Stimulated activated CD8-positive, alpha-beta memory T cell treated with anti-CD3 and anti-CD28 coated beads, Interleukin-4, amount 100 ng/mL, for 24 hours (primary cell): Measurements from ENCODE around the gene SNCB.

ENCODE experiments used
- DNase-seq: peaks from one replicate; pipeline ENCODE4 v3.0.0-alpha.2; 2020; ENCODE audit warnings: low read depth

Gene SNCB

GRCh38 chr5:176629853-176630680 lies at the start of gene SNCB, which contains the start of gene EIF4E1B:
SNCB (minus strand) TSS chr5:176630534; CDS start chr5:176629654, 880 bp downstream.
EIF4E1B (plus strand) TSS chr5:176630675; CDS start chr5:176642788, 12,113 bp downstream.
- DNase-seq = peak; percentile 54

GRCh38 chr5:176679365-176680225 lies 49.3 kb upstream of the SNCB start:
- DNase-seq = no peak

GRCh38 chr5:176678584-176678983 lies 48.2 kb upstream of the SNCB start:
- no peak for DNase-seq

- no peak for DNase-seq
Observed at GRCh38 chr5:176677209-176677939, 47.0 kb upstream of the SNCB start.

GRCh38 chr5:176676361-176676824 lies 46.1 kb upstream of the SNCB start:
- no peak for DNase-seq

GRCh38 chr5:176675676-176676360 lies 45.5 kb upstream of the SNCB start:
- no peak for DNase-seq

- no peak for DNase-seq
Observed at GRCh38 chr5:176674799-176675198, 44.5 kb upstream of the SNCB start.

- DNase-seq = no peak
Observed at GRCh38 chr5:176673651-176674583, 43.6 kb upstream of the SNCB start.

- DNase-seq = no peak
Observed at GRCh38 chr5:176671890-176672747, 41.8 kb upstream of the SNCB start.

GRCh38 chr5:176671399-176671798 lies 41.1 kb upstream of the SNCB start:
- DNase-seq = no peak

- DNase-seq = no peak
Observed at GRCh38 chr5:176670449-176670848, 40.1 kb upstream of the SNCB start.

GRCh38 chr5:176667637-176668036 lies 37.3 kb upstream of the SNCB start:
- no peak for DNase-seq

- DNase-seq = no peak
Observed at GRCh38 chr5:176665517-176665916, 35.2 kb upstream of the SNCB start.

- no peak for DNase-seq
Observed at GRCh38 chr5:176664886-176665285, 34.6 kb upstream of the SNCB start.

GRCh38 chr5:176664479-176664878 lies 34.1 kb upstream of the SNCB start:
- no peak for DNase-seq

GRCh38 chr5:176663566-176663965 lies 33.2 kb upstream of the SNCB start:
- DNase-seq = no peak

GRCh38 chr5:176662371-176663333 lies 32.3 kb upstream of the SNCB start:
- no peak for DNase-seq

GRCh38 chr5:176661676-176662075 lies 31.3 kb upstream of the SNCB start:
- no peak for DNase-seq
